ENCODE results near the gene SLC25A40.

- TF ChIP-seq CTCF (IDR thresholded peaks at IDR 0.05) (no peak), POLR2A (IDR thresholded peaks at IDR 0.05) (no peak)
Measured at GRCh38 chr7:87852306-87852705, 23.9 kb downstream of the SLC25A40 start.
